GM03348 (cell line): ENCODE measurements around the gene BCL7B.
"Not testable (repeated sequence)": the region's sequence is repeated elsewhere in the genome, so short reads cannot be mapped to it uniquely, and the experiment has no call there.

Experiments used
- DNase-seq: peaks from one replicate; pipeline ENCODE4 v3.0.0; 2012; ENCODE audit warnings: low spot score

Gene BCL7B

GRCh38 chr7:73557397-73558257 is at the start of gene BCL7B:
Gene BCL7B, minus strand, starts transcription at chr7:73557690. Its CDS starts 112 bp downstream, at chr7:73557578.
- peak; percentile 99 for DNase-seq

GRCh38 chr7:73605601-73606220 is 48.2 kb upstream of the BCL7B start:
- DNase-seq, result no peak

- no peak for DNase-seq
Measured at GRCh38 chr7:73602721-73603651, 45.5 kb upstream of the BCL7B start.

GRCh38 chr7:73599916-73600315 is 42.4 kb upstream of the BCL7B start:
- no peak for DNase-seq

- no peak for DNase-seq
Measured at GRCh38 chr7:73599151-73599882, 41.8 kb upstream of the BCL7B start.

GRCh38 chr7:73597978-73598782 is 40.7 kb upstream of the BCL7B start:
- DNase-seq, result no peak

GRCh38 chr7:73596191-73597065 is 38.9 kb upstream of the BCL7B start:
- DNase-seq, result no peak

GRCh38 chr7:73595358-73595757 is 37.9 kb upstream of the BCL7B start:
- DNase-seq, result no peak

GRCh38 chr7:73593207-73594045 is 35.9 kb upstream of the BCL7B start:
- DNase-seq, result no peak

- DNase-seq, result no peak
Measured at GRCh38 chr7:73586911-73587310, 29.4 kb upstream of the BCL7B start.

- DNase-seq, result no peak
Measured at GRCh38 chr7:73585196-73585595, 27.7 kb upstream of the BCL7B start.

GRCh38 chr7:73582664-73583202 is 25.2 kb upstream of the BCL7B start:
- no peak for DNase-seq

- not testable (repeated sequence) for DNase-seq
Measured at GRCh38 chr7:73581006-73581405, 23.5 kb upstream of the BCL7B start.

GRCh38 chr7:73578342-73579128 is 21.0 kb upstream of the BCL7B start, which contains the start of gene TBL2:
Gene TBL2, minus strand, starts transcription at chr7:73578579. Its CDS starts 30 bp downstream, at chr7:73578549.
- DNase-seq, result peak; percentile 98

GRCh38 chr7:73577627-73578341 is 20.3 kb upstream of the BCL7B start:
- DNase-seq, result no peak

- no peak for DNase-seq
Measured at GRCh38 chr7:73573791-73574190, 16.3 kb upstream of the BCL7B start.

- DNase-seq, result no peak
Measured at GRCh38 chr7:73573276-73573675, 15.8 kb upstream of the BCL7B start.
